Keratinocyte (primary cell): Measurements from ENCODE around the gene CLDND1.

ENCODE experiments used
- CTCF ChIP-seq, 3 experiments: IDR thresholded peaks in 1 of 3; conservative IDR thresholded peaks in 1 of 3; optimal IDR thresholded peaks in 1 of 3; 2 replicates in 2 of 3; 3 replicates in 1 of 3; pipeline versions ENCODE3 to v1.5.1; 2011; ENCODE audit warnings: low read length in 3 of 3, mild to moderate bottlenecking in 3 of 3, moderate library complexity in 2 of 3, control low read depth in 1 of 3, inconsistent platforms in 1 of 3; ENCODE audit not compliant: insufficient read depth in 2 of 3; ENCODE audit errors: extremely low read depth in 1 of 3
- EZH2 ChIP-seq: IDR thresholded peaks from one replicate; pipeline ENCODE4 v1.6.1; 2012; ENCODE audit warnings: inconsistent platforms, mild to moderate bottlenecking, low read length, moderate library complexity

GRCh38 chr3:98514948-98515347, 7.8 kb downstream of the CLDND1 start:
- TF ChIP-seq CTCF (optimal IDR thresholded peaks at IDR 0.05 in 1 of 3, IDR thresholded peaks at IDR 0.05 in 1 of 3, conservative IDR thresholded peaks at IDR 0.05 in 1 of 3; ENCODE audit: extremely low read depth in 1 of 3, insufficient read depth in 2 of 3, low read length in 3 of 3) (no peak), EZH2 (no peak)
